Thoracic aorta (tissue), 2 donors: ENCODE results near the gene GSTT2. TPM values are rescaled to one million over a fixed set of nuclear protein-coding genes. Genes with fewer than 3 reads are reported as not detected.

ENCODE experiments used
- ATAC-seq: fragments of 150-250 bp; one replicate; pipeline ENCODE4 v1.8.0; 2017; ENCODE audit warnings: low read depth; ENCODE audit not compliant: insufficient number of reproducible peaks, low FRiP score
- DNase-seq: peaks from one replicate; pipeline ENCODE4 v3.0.0-alpha.2; 2020; ENCODE audit warnings: low spot score
- H3K27ac ChIP-seq, 2 donors: fragments of 200-600 bp; sonication (generic); 1 replicate in 1 of 2; 2 replicates in 1 of 2; pipeline ENCODE4 v1.5.1; 2016; ENCODE audit warnings: mild to moderate bottlenecking in 2 of 2, moderate library complexity in 2 of 2
- H3K27me3 ChIP-seq: fragments of 200-600 bp; sonication (generic); replicated peaks from 2 replicates; pipeline ENCODE4 v1.6.0; 2016; ENCODE audit warnings: mild to moderate bottlenecking; ENCODE audit not compliant: insufficient read depth
- H3K36me3 ChIP-seq: fragments of 200-600 bp; sonication (generic); one replicate; pipeline ENCODE4 v1.5.1; 2016
- H3K4me1 ChIP-seq, 2 donors: fragments of 200-600 bp; sonication (generic); 1 replicate in 1 of 2; 2 replicates in 1 of 2; pipeline versions ENCODE4 v1.5.1 to v1.6.0; 2016; ENCODE audit warnings: low read depth in 2 of 2, mild to moderate bottlenecking in 1 of 2; ENCODE audit not compliant: control insufficient read depth in 1 of 2
- H3K4me3 ChIP-seq: fragments of 200-600 bp; sonication (generic); 2 replicates; pipeline ENCODE4 v1.5.1; 2016; ENCODE audit warnings: mild to moderate bottlenecking
- H3K9me3 ChIP-seq: fragments of 200-600 bp; sonication (generic); 2 replicates; pipeline ENCODE4 v1.5.1; 2016
- CTCF ChIP-seq: fragments of 200-600 bp; sonication (generic); IDR thresholded peaks from one replicate; pipeline ENCODE4 v1.5.1; 2019; ENCODE audit warnings: antibody characterized with exemption
- total RNA-seq, 2 donors: library from RNA; depleted of rRNA; stranded (reverse); fragments of >200 nt; gene quantifications; one replicate each; pipeline versions ENCODE4 v1.1.0 to v1.2.3, GENCODE V29; 2016

Gene GSTT2
- total RNA-seq, 2 donors from 2014 or later = not detected

- H3K36me3 ChIP-seq = no peaks in the 10 kb centered on the region
- H3K4me1 ChIP-seq = peaks cover 7 to 20% of the 10 kb centered on the region in 2 donors
- no peaks in the 10 kb centered on the region for H3K27me3 ChIP-seq
- no peak for ATAC-seq
- TF ChIP-seq CTCF = no peak
- no peaks in the 10 kb centered on the region for H3K9me3 ChIP-seq
- H3K4me3 ChIP-seq = no peak overlapping the region
- peak overlapping the region in 1 of 2 donors; percentile 10 for H3K27ac ChIP-seq
- DNase-seq = no peak
These were observed 43.4 kb downstream of the GSTT2 start for GRCh38 chr22:24023204-24023789.

GRCh38 chr22:24024354-24024753, 44.4 kb downstream of the GSTT2 start:
- Histone ChIP-seq H3K4me3 (no peak overlapping the region), H3K4me1 (peaks cover 7 to 20% of the 10 kb centered on the region in 2 donors), H3K36me3 (no peaks in the 10 kb centered on the region), H3K9me3 (no peaks in the 10 kb centered on the region), H3K27me3 (no peaks in the 10 kb centered on the region), H3K27ac (no peak overlapping the region)
- TF ChIP-seq CTCF = no peak
- no peak for ATAC-seq
- DNase-seq = no peak

GRCh38 chr22:24025475-24025874, 45.5 kb downstream of the GSTT2 start:
- no peaks in the 10 kb centered on the region for H3K9me3 ChIP-seq
- DNase-seq (no peak), ATAC-seq (no peak)
- H3K4me3 ChIP-seq = no peak overlapping the region
- no peaks in the 10 kb centered on the region for H3K27me3 ChIP-seq
- no peak for TF ChIP-seq CTCF
- peaks cover 7 to 20% of the 10 kb centered on the region in 2 donors for H3K4me1 ChIP-seq
- no peaks in the 10 kb centered on the region for H3K36me3 ChIP-seq
- H3K27ac ChIP-seq = no peak overlapping the region

- Histone ChIP-seq H3K4me3 (no peak overlapping the region), H3K27ac (no peak overlapping the region), H3K36me3 (no peaks in the 10 kb centered on the region), H3K4me1 (peaks cover 7 to 20% of the 10 kb centered on the region in 2 donors), H3K9me3 (no peaks in the 10 kb centered on the region), H3K27me3 (no peaks in the 10 kb centered on the region)
- no peak for ATAC-seq
- no peak for TF ChIP-seq CTCF
- DNase-seq = no peak
These were observed 46.1 kb downstream of the GSTT2 start for GRCh38 chr22:24026056-24026455.

- Histone ChIP-seq H3K36me3 (no peaks in the 10 kb centered on the region), H3K9me3 (no peaks in the 10 kb centered on the region), H3K27me3 (no peaks in the 10 kb centered on the region), H3K4me3 (no peak overlapping the region), H3K27ac (no peak overlapping the region), H3K4me1 (peaks cover 7 to 20% of the 10 kb centered on the region in 2 donors)
- ATAC-seq = no peak
- no peak for TF ChIP-seq CTCF
- no peak for DNase-seq
These were observed 46.8 kb downstream of the GSTT2 start for GRCh38 chr22:24026733-24027132.
